ENCODE data around the gene CACNA1C.

DNA sequence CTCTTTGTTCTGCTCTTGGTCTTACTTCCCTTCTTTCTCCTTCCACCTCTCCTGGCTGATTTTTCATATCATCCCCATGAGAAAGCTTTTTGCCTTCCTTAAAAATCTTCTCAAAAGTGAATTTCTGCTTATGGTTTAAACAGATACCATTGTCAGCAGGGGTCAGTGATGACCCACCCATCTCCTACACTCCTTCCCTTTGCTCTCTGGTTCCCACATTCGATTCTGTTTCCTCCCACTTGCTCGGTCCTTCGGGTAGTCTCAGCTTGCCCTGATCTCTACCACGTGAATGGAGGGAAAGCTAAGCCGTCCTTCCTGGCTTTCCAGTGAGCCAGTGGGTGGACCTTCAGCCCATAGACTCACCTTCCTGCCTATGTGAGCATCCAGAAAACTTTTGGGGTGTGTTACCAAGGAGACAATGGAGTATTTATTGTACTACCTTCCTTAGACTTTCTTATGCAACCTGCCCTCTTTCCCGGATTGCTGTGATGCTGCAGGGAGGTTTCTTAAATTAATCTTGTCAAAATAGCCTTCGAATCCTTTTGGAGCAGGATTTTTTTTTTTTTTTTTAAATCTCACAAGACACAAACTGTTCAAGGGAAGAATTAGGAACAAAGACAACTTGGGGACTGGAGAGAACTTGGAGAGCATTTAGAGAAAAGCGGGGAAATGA, 306.3 kb downstream of the CACNA1C start:
- TF ChIP-seq, protein P1, sequence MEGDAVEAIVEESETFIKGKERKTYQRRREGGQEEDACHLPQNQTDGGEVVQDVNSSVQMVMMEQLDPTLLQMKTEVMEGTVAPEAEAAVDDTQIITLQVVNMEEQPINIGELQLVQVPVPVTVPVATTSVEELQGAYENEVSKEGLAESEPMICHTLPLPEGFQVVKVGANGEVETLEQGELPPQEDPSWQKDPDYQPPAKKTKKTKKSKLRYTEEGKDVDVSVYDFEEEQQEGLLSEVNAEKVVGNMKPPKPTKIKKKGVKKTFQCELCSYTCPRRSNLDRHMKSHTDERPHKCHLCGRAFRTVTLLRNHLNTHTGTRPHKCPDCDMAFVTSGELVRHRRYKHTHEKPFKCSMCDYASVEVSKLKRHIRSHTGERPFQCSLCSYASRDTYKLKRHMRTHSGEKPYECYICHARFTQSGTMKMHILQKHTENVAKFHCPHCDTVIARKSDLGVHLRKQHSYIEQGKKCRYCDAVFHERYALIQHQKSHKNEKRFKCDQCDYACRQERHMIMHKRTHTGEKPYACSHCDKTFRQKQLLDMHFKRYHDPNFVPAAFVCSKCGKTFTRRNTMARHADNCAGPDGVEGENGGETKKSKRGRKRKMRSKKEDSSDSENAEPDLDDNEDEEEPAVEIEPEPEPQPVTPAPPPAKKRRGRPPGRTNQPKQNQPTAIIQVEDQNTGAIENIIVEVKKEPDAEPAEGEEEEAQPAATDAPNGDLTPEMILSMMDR (IDR thresholded peaks at IDR 0.05), result no peak
- no peak for TF ChIP-seq EZH2 (IDR thresholded peaks at IDR 0.05; ENCODE audit: borderline replicate concordance, insufficient read depth, low read depth, low read length, poor library complexity, severe bottlenecking)

Data from B cell (primary cell).